HepG2 (cell line): ENCODE data around the gene SLC8A2. TPM values are rescaled to one million over a fixed set of nuclear protein-coding genes. Genes with fewer than 3 reads are reported as not detected.

Source experiments
- BCL3 ChIP-seq: sonication (generic); formaldehyde crosslinking; IDR thresholded peaks from 2 replicates; pipeline ENCODE4 v1.5.1; 2020; ENCODE audit warnings: mild to moderate bottlenecking, missing genetic modification reagents, moderate library complexity
- BCL6 ChIP-seq: IDR thresholded peaks from 2 replicates; pipeline ENCODE4 v1.6.1; 2016; ENCODE audit warnings: missing genetic modification reagents, missing compliant biosample characterization
- CHD2 ChIP-seq: IDR thresholded peaks from 2 replicates; pipeline ENCODE4 v1.6.1; 2011; ENCODE audit warnings: low read depth, low read length, improper control_type of control experiment
- CREM ChIP-seq, 2 experiments: sonication (generic) in 1 of 2; formaldehyde crosslinking in 1 of 2; IDR thresholded peaks; 2 replicates each; pipeline versions ENCODE4 v1.4.0 to v1.6.1; 2016 to 2020; ENCODE audit warnings: antibody characterized with exemption in 1 of 2, mild to moderate bottlenecking in 1 of 2, missing genetic modification reagents in 1 of 2
- HIVEP1 ChIP-seq: sonication (generic); formaldehyde crosslinking; IDR thresholded peaks from 2 replicates; pipeline ENCODE4 v1.4.0; 2020; ENCODE audit warnings: mild to moderate bottlenecking, missing genetic modification reagents
- HNRNPL ChIP-seq: fragments of 200-400 bp; formaldehyde crosslinking; IDR thresholded peaks from 2 replicates; pipeline ENCODE4 v1.6.1; 2017; ENCODE audit warnings: mild to moderate bottlenecking, low read depth, low read length
- HOXA3 ChIP-seq: sonication (generic); formaldehyde crosslinking; IDR thresholded peaks from 2 replicates; pipeline ENCODE4 v1.5.0; 2020; ENCODE audit warnings: missing genetic modification reagents
- IKZF5 ChIP-seq: IDR thresholded peaks from 2 replicates; pipeline ENCODE4 v1.6.1; 2018; ENCODE audit warnings: missing genetic modification reagents, mild to moderate bottlenecking, missing compliant biosample characterization
- MATR3 ChIP-seq: sonication (generic); formaldehyde crosslinking; IDR thresholded peaks from 2 replicates; pipeline ENCODE4 v1.4.0; 2020; ENCODE audit warnings: missing genetic modification reagents
- MTERF4 ChIP-seq: sonication (generic); formaldehyde crosslinking; IDR thresholded peaks from 2 replicates; pipeline ENCODE4 v1.8.0; 2023; ENCODE audit warnings: mild to moderate bottlenecking, missing genetic modification reagents
- NFIC ChIP-seq: IDR thresholded peaks from 2 replicates; pipeline ENCODE4 v1.6.1; 2012; ENCODE audit warnings: mild to moderate bottlenecking, low read length, inconsistent platforms
- PHF5A ChIP-seq: IDR thresholded peaks from one replicate; pipeline ENCODE4 v1.6.1; 2018; ENCODE audit warnings: low read depth, missing genetic modification reagents; ENCODE audit not compliant: unreplicated experiment
- SKI ChIP-seq: fragments of 450-650 bp; IDR thresholded peaks from one replicate; pipeline ENCODE4 v1.6.1; 2018; ENCODE audit warnings: mild to moderate bottlenecking; ENCODE audit not compliant: partially characterized antibody
- SUZ12 ChIP-seq: fragments of 150-350 bp; IDR thresholded peaks from 2 replicates; pipeline ENCODE4 v1.6.1; 2014; ENCODE audit warnings: low read depth, low read length
- TGIF2 ChIP-seq: IDR thresholded peaks from 2 replicates; pipeline ENCODE4 v1.6.1; 2016; ENCODE audit warnings: control low read depth, missing compliant biosample characterization
- ZBTB20 ChIP-seq: sonication (generic); formaldehyde crosslinking; IDR thresholded peaks from 2 replicates; pipeline ENCODE4 v1.8.1; 2023; ENCODE audit warnings: missing genetic modification reagents, low read depth, mild to moderate bottlenecking, borderline replicate concordance
- ZC3H13 ChIP-seq: sonication (generic); formaldehyde crosslinking; IDR thresholded peaks from 2 replicates; pipeline ENCODE4 v1.8.1; 2023; ENCODE audit warnings: mild to moderate bottlenecking, missing genetic modification reagents, moderate library complexity
- ZNF142 ChIP-seq: sonication (generic); formaldehyde crosslinking; IDR thresholded peaks from 2 replicates; pipeline ENCODE4 v1.4.0; 2020; ENCODE audit warnings: missing genetic modification reagents
- ZNF7 ChIP-seq: IDR thresholded peaks from 2 replicates; pipeline ENCODE4 v1.6.1; 2016; ENCODE audit warnings: missing biosample characterization, missing genetic modification reagents
- ZNF747 ChIP-seq: sonication (generic); formaldehyde crosslinking; IDR thresholded peaks from 2 replicates; pipeline ENCODE4 v1.8.1; 2023; ENCODE audit warnings: missing genetic modification reagents, mild to moderate bottlenecking, borderline replicate concordance
- ZSCAN21 ChIP-seq: sonication (generic); formaldehyde crosslinking; IDR thresholded peaks from 2 replicates; pipeline ENCODE4 v1.8.0; 2022; ENCODE audit warnings: mild to moderate bottlenecking, missing genetic modification reagents, moderate library complexity, borderline replicate concordance
- polyA plus RNA-seq, 8 experiments: library from polyadenylated mRNA; depleted of rRNA in 3 of 8; stranded (reverse) in 7 of 8; unstranded in 1 of 8; fragments of >200 nt; fragmentation: Illumina TruSeq in 4 of 8; extraction: Trizol in 4 of 8; gene quantifications; 2 replicates each; pipeline versions ENCODE4 v1.2.1 to v1.2.3, GENCODE V29; 2011 to 2016; ENCODE audit warnings: low read depth in 4 of 8, missing spikeins in 1 of 8, mixed read lengths in 1 of 8; ENCODE audit not compliant: insufficient read depth in 1 of 8
- total RNA-seq, 5 experiments: library from RNA; depleted of rRNA; stranded (reverse); fragments of >200 nt; fragmentation: Illumina TruSeq; extraction: Trizol; gene quantifications; 2 replicates each; pipeline ENCODE4 v1.2.3, GENCODE V29; 2016; ENCODE audit warnings: low read depth in 1 of 5

The SLC8A2 gene
- total and polyA plus RNA-seq, 2 of the 13 experiments (the other 11 are each of a cell fraction or from before 2014, with no cell fraction given), result 0.02 TPM; not detected in 1

- TF ChIP-seq ZNF142 (CRISPR knock-in tag) (0 out of 2 replicates have a peak, but pooled peaks have one; percentile 70), CREM (IDR thresholded peaks at IDR 0.05) (peak; percentile 60; the same call in 1 of the 2 replicates), CREM (CRISPR knock-in tag; IDR thresholded peaks at IDR 0.05) (no peak), ZNF747 (CRISPR knock-in tag) (peak; percentile 87; the same call in 1 of the 2 replicates), IKZF5 (CRISPR knock-in tag) (peak; percentile 75), MATR3 (CRISPR knock-in tag) (no peak), PHF5A (CRISPR knock-in tag) (peak; percentile 25), BCL6 (CRISPR knock-in tag) (0 out of 2 replicates have a peak, but pooled peaks have one; percentile 23), ZBTB20 (CRISPR knock-in tag) (0 out of 2 replicates have a peak, but pooled peaks have one; percentile 17), ZSCAN21 (no peak), ZNF7 (CRISPR knock-in tag) (no peak), MTERF4 (CRISPR knock-in tag) (peak; percentile 70; the same call in 1 of the 2 replicates), HIVEP1 (CRISPR knock-in tag) (peak; percentile 72; the same call in 1 of the 2 replicates), SKI (peak; percentile 74), BCL3 (CRISPR knock-in tag) (peak; percentile 63; the same call in 1 of the 2 replicates), HNRNPL (no peak), NFIC (no peak), CHD2 (no peak), ZC3H13 (CRISPR knock-in tag) (peak; percentile 59; the same call in 1 of the 2 replicates), TGIF2 (CRISPR knock-in tag) (peak; percentile 100), SUZ12 (no peak), HOXA3 (peak; percentile 86)
Measured at GRCh38 chr19:47514869-47515588, 43.3 kb upstream of the SLC8A2 start, which contains the start of gene NAPA (continued).
